ENCODE measurements around the gene PALLD.
A peak's percentile ranks its signal among the peaks of the same experiment; 100 is the strongest.
"Not testable (repeated sequence)": the region's sequence is repeated elsewhere in the genome, so short reads cannot be mapped to it uniquely, and the experiment has no call there.

PALLD gene

GRCh38 chr4:168710353-168710946 lies 213.6 kb downstream of the PALLD start:
- peak; percentile 46 for DNase-seq (ENCODE audit: low spot score)

GRCh38 chr4:168711197-168712140 lies 214.6 kb downstream of the PALLD start:
- peak; percentile 79 for DNase-seq (ENCODE audit: low spot score)

GRCh38 chr4:168712316-168712890 lies 215.6 kb downstream of the PALLD start:
- DNase-seq (ENCODE audit: low spot score), result no peak

GRCh38 chr4:168713253-168713652 lies 216.4 kb downstream of the PALLD start:
- no peak for DNase-seq (ENCODE audit: low spot score)

- no peak for DNase-seq (ENCODE audit: low spot score)
Observed at GRCh38 chr4:168715896-168716295, 219.0 kb downstream of the PALLD start.

GRCh38 chr4:168716406-168717129 lies 219.7 kb downstream of the PALLD start:
- DNase-seq (ENCODE audit: low spot score), result no peak

- DNase-seq (ENCODE audit: low spot score), result no peak
Observed at GRCh38 chr4:168717847-168718246, 221.0 kb downstream of the PALLD start.

GRCh38 chr4:168719725-168720124 lies 222.9 kb downstream of the PALLD start:
- DNase-seq (ENCODE audit: low spot score), result no peak

GRCh38 chr4:168720396-168720900 lies 223.6 kb downstream of the PALLD start:
- no peak for DNase-seq (ENCODE audit: low spot score)

- DNase-seq (ENCODE audit: low spot score), result no peak
Observed at GRCh38 chr4:168722391-168722790, 225.5 kb downstream of the PALLD start.

GRCh38 chr4:168723020-168723419 lies 226.2 kb downstream of the PALLD start:
- DNase-seq (ENCODE audit: low spot score), result no peak

GRCh38 chr4:168723569-168723968 lies 226.7 kb downstream of the PALLD start:
- DNase-seq (ENCODE audit: low spot score), result no peak

GRCh38 chr4:168724243-168724642 lies 227.4 kb downstream of the PALLD start:
- DNase-seq (ENCODE audit: low spot score), result no peak

- no peak for DNase-seq (ENCODE audit: low spot score)
Observed at GRCh38 chr4:168724686-168725411, 228.0 kb downstream of the PALLD start.

GRCh38 chr4:168725930-168726329 lies 229.1 kb downstream of the PALLD start:
- DNase-seq (ENCODE audit: low spot score), result no peak

- DNase-seq (ENCODE audit: low spot score), result not testable (repeated sequence)
Observed at GRCh38 chr4:168727181-168727580, 230.3 kb downstream of the PALLD start.

GRCh38 chr4:168731006-168731636 lies 234.3 kb downstream of the PALLD start:
- DNase-seq (ENCODE audit: low spot score), result no peak

GRCh38 chr4:168731706-168732414 lies 235.0 kb downstream of the PALLD start:
- no peak for DNase-seq (ENCODE audit: low spot score)

- DNase-seq (ENCODE audit: low spot score), result no peak
Observed at GRCh38 chr4:168732714-168733113, 235.9 kb downstream of the PALLD start.
